ENCODE data around the gene MAP1LC3A.

The MAP1LC3A gene

GRCh38 chr20:34546751-34547181 lies 11.8 kb upstream of the MAP1LC3A start:
- DNase-seq (ENCODE audit: low read depth), result no peak
- TF ChIP-seq, protein P1, sequence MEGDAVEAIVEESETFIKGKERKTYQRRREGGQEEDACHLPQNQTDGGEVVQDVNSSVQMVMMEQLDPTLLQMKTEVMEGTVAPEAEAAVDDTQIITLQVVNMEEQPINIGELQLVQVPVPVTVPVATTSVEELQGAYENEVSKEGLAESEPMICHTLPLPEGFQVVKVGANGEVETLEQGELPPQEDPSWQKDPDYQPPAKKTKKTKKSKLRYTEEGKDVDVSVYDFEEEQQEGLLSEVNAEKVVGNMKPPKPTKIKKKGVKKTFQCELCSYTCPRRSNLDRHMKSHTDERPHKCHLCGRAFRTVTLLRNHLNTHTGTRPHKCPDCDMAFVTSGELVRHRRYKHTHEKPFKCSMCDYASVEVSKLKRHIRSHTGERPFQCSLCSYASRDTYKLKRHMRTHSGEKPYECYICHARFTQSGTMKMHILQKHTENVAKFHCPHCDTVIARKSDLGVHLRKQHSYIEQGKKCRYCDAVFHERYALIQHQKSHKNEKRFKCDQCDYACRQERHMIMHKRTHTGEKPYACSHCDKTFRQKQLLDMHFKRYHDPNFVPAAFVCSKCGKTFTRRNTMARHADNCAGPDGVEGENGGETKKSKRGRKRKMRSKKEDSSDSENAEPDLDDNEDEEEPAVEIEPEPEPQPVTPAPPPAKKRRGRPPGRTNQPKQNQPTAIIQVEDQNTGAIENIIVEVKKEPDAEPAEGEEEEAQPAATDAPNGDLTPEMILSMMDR (IDR thresholded peaks at IDR 0.05; ENCODE audit: control insufficient read depth, insufficient read depth, low read depth, low read length, missing control alignments), result no peak
- H3K4me3 ChIP-seq (ENCODE audit: control insufficient read depth, low read depth, low read length), result no peak overlapping the region

- DNase-seq (ENCODE audit: low read depth), result no peak
- TF ChIP-seq, protein P1 (IDR thresholded peaks at IDR 0.05; ENCODE audit: control insufficient read depth, insufficient read depth, low read depth, low read length, missing control alignments), result no peak
- no peak overlapping the region for H3K4me3 ChIP-seq (ENCODE audit: control insufficient read depth, low read depth, low read length)
Observed at GRCh38 chr20:34547844-34548613, 10.5 kb upstream of the MAP1LC3A start.

GRCh38 chr20:34549291-34549928 lies 9.1 kb upstream of the MAP1LC3A start:
- no peak overlapping the region for H3K4me3 ChIP-seq (ENCODE audit: control insufficient read depth, low read depth, low read length)
- DNase-seq (ENCODE audit: low read depth), result no peak
- TF ChIP-seq, protein P1 (IDR thresholded peaks at IDR 0.05; ENCODE audit: control insufficient read depth, insufficient read depth, low read depth, low read length, missing control alignments), result no peak

DNA sequence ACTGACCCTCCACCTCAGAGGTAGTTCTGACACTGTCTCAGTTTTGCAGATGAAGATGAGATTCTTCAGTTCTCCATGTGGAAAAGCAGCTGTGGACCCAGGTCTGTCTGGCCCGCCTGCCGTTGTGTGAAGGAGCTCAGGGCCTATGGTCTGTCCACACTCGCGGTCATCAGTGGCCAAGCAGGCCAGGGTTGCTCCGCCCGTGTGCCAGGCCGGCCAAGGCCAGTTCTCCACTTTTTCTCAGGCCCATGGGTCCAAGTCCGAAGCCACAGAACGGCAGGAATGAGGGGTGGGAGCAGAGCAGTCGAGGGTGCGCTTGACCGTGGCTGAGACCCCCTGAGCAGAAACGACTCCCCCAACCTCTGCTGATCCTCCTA lies 8.6 kb upstream of the MAP1LC3A start:
- no peak overlapping the region for H3K4me3 ChIP-seq (ENCODE audit: control insufficient read depth, low read depth, low read length)
- no peak for DNase-seq (ENCODE audit: low read depth)
- TF ChIP-seq, protein P1 (IDR thresholded peaks at IDR 0.05; ENCODE audit: control insufficient read depth, insufficient read depth, low read depth, low read length, missing control alignments), result no peak

DNA sequence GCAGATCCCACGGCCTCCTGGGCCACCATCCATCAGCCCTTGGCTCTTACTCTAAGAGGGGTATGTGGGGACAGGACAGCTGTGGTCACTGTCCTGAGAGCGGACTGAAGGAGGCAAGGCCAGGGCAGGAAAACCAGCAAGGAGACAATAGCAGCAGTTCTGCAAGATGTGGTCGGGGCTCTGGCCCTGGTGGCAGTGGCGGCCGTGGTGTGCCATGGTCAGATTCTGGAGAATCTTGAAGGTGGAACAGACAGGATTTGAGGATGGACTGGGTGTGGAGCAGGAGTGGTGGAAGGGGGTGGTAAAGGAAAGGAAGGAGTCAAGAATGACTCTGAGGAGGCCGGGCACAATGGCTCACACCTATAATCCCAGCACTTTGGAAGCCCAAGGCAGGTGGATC lies 5.9 kb upstream of the MAP1LC3A start:
- TF ChIP-seq, protein P1 (IDR thresholded peaks at IDR 0.05; ENCODE audit: control insufficient read depth, insufficient read depth, low read depth, low read length, missing control alignments), result no peak
- no peak overlapping the region for H3K4me3 ChIP-seq (ENCODE audit: control insufficient read depth, low read depth, low read length)
- DNase-seq (ENCODE audit: low read depth), result no peak

DNA sequence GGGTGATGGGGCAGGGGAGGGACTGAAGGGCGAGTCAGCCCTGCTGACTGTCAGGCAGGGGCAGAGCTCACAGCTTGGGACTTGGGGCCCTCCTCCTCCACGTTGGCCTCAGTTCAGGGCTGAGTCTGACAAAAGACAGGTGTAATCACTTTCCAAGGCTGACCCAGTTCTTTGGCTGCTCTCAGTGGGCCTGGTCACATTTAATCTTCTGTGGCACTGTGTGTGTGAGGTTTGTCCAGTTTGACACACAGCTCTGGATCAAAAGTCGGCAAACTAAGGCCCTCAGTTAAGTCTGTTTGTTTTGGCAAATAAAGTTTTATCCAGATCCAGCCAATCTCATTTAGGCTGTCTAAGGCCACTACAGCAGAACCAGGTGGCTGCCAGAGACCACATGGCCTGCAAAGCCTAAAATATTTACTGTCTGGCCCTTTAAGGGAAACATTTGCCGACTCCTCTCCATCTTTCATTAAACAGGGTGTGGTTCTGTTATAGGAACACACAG lies 5.1 kb upstream of the MAP1LC3A start:
- TF ChIP-seq, protein P1 (IDR thresholded peaks at IDR 0.05; ENCODE audit: control insufficient read depth, insufficient read depth, low read depth, low read length, missing control alignments), result no peak
- no peak for DNase-seq (ENCODE audit: low read depth)
- no peak overlapping the region for H3K4me3 ChIP-seq (ENCODE audit: control insufficient read depth, low read depth, low read length)

Measured in AG09309 (cell line).